Testis (tissue), 2 donors: ENCODE measurements around the gene GCH1.

Source experiments
- CTCF ChIP-seq, 3 experiments: fragments of 450-650 bp in 2 of 3; fragments of 200-600 bp in 1 of 3; sonication (generic) in 1 of 3; IDR thresholded peaks; one replicate each; pipeline ENCODE4 v1.5.1; 2016 to 2019; ENCODE audit warnings: antibody characterized with exemption in 3 of 3, mild to moderate bottlenecking in 2 of 3, moderate library complexity in 1 of 3
- POLR2A ChIP-seq: fragments of 450-650 bp; IDR thresholded peaks from one replicate; pipeline ENCODE4 v1.6.1; 2017; ENCODE audit warnings: antibody characterized with exemption, mild to moderate bottlenecking, moderate library complexity

GRCh38 chr14:54902521-54903420 is at the start of gene GCH1:
- TF ChIP-seq CTCF (IDR thresholded peaks at IDR 0.05) (peak; percentile 31 to 48 (median 40)), POLR2A (peak; percentile 52)
